Panc1 (cell line): Measurements from ENCODE around the gene ADARB2. TPM values are rescaled to one million over a fixed set of nuclear protein-coding genes. Genes with fewer than 3 reads are reported as not detected.

Source experiments
- ATAC-seq: fragments of 200-7000 bp; cut with Tn5 transposase; 2 replicates; pipeline ENCODE4 v1.9.1; 2020; ENCODE audit warnings: mild to moderate bottlenecking, moderate library complexity
- BruUV-seq: library from RNA; stranded (reverse); fragments of 400-500 nt; replicated peaks from 2 replicates; lab custom pipeline; 2021; lab: Mats Ljungman, UMichigan
- CTCF ChIA-PET: fragments of 300-600 bp; sonication (Branson Sonifier 250); formaldehyde crosslinking; loops from one replicate; lab custom pipeline; 2022; ENCODE audit warnings: antibody characterized with exemption; lab: Charles Lee
- POLR2A ChIA-PET: fragments of 300-600 bp; sonication (Branson Sonifier 250); formaldehyde crosslinking; loops from one replicate; lab custom pipeline; 2022; ENCODE audit warnings: antibody characterized with exemption; lab: Charles Lee
- DNase-seq: peaks from one replicate; pipeline ENCODE4 v3.0.0-alpha.2; 2010; ENCODE audit warnings: low read depth, low spot score
- H3K27ac ChIP-seq: 2 replicates; pipeline ENCODE4 v1.5.1; 2011; ENCODE audit warnings: mild to moderate bottlenecking, low read length, inconsistent platforms
- H3K27me3 ChIP-seq: fragments of 200-500 bp; sonication (Bioruptor generic); 2 replicates; pipeline ENCODE4 v1.6.0; 2014; ENCODE audit warnings: low read length, inconsistent platforms; ENCODE audit not compliant: control insufficient read depth, insufficient read depth
- H3K36me3 ChIP-seq: fragments of 200-500 bp; sonication (Bioruptor generic); 2 replicates; pipeline ENCODE4 v1.5.1; 2014; ENCODE audit warnings: inconsistent platforms, mild to moderate bottlenecking, low read length, moderate library complexity; ENCODE audit not compliant: control insufficient read depth, insufficient read depth
- H3K4me1 ChIP-seq: 2 replicates; pipeline ENCODE4 v1.5.1; 2011; ENCODE audit warnings: inconsistent platforms, mild to moderate bottlenecking, low read length, moderate library complexity; ENCODE audit not compliant: control insufficient read depth, insufficient read depth
- H3K4me3 ChIP-seq, 2 experiments: 2 replicates each; pipeline ENCODE4 v1.5.1; 2011 to 2012; ENCODE audit warnings: low read depth in 2 of 2, low read length in 2 of 2, mild to moderate bottlenecking in 2 of 2, inconsistent platforms in 1 of 2, moderate library complexity in 1 of 2
- H3K9me3 ChIP-seq: fragments of 200-500 bp; sonication (Bioruptor generic); 2 replicates; pipeline ENCODE4 v1.5.1; 2014; ENCODE audit warnings: low read depth, mild to moderate bottlenecking, inconsistent platforms, low read length, moderate library complexity; ENCODE audit not compliant: control insufficient read depth, insufficient read depth
- SIN3A ChIP-seq: IDR thresholded peaks from 2 replicates; pipeline ENCODE4 v1.6.1; 2012; ENCODE audit warnings: low read depth, mild to moderate bottlenecking, low read length, moderate library complexity, borderline replicate concordance; ENCODE audit not compliant: insufficient read depth
- TCF7L2 ChIP-seq: IDR thresholded peaks from 2 replicates; pipeline ENCODE4 v1.6.1; 2011; ENCODE audit warnings: mild to moderate bottlenecking, low read depth, low read length, inconsistent platforms
- in situ Hi-C: cut with HindIII; loops from 2 replicates; pipeline ENCODE4 v1.10.0; 2016; ENCODE audit warnings: low sequenced_read_pairs, low pct_unique_long_range_greater_than_20kb
- intact Hi-C: fragments of 100-400 bp; cut with micrococcal nuclease; formaldehyde crosslinking; loops from one replicate; pipeline ENCODE4 v1.10.0; 2022; ENCODE audit not compliant: unreplicated experiment
- total RNA-seq: library from RNA; stranded (reverse); gene quantifications from one replicate; pipeline ENCODE4 v1.2.1, GENCODE V29; 2021; ENCODE audit not compliant: unreplicated experiment
- TF ChIP-seq, protein P1 (sequence below), 2 experiments: IDR thresholded peaks; 2 replicates each; pipeline ENCODE4 v1.6.1; 2011 to 2012; ENCODE audit warnings: low read depth in 2 of 2, control low read depth in 1 of 2, low read length in 1 of 2, mild to moderate bottlenecking in 1 of 2, moderate library complexity in 1 of 2; ENCODE audit not compliant: insufficient read depth in 1 of 2
- TF ChIP-seq, protein P2 (sequence below): fragments of 450-650 bp; IDR thresholded peaks from 2 replicates; pipeline ENCODE4 v1.5.1; 2017; ENCODE audit warnings: mild to moderate bottlenecking

Gene ADARB2
- total RNA-seq, 1 experiment from 2014 or later, result 0.31 TPM

DNA sequence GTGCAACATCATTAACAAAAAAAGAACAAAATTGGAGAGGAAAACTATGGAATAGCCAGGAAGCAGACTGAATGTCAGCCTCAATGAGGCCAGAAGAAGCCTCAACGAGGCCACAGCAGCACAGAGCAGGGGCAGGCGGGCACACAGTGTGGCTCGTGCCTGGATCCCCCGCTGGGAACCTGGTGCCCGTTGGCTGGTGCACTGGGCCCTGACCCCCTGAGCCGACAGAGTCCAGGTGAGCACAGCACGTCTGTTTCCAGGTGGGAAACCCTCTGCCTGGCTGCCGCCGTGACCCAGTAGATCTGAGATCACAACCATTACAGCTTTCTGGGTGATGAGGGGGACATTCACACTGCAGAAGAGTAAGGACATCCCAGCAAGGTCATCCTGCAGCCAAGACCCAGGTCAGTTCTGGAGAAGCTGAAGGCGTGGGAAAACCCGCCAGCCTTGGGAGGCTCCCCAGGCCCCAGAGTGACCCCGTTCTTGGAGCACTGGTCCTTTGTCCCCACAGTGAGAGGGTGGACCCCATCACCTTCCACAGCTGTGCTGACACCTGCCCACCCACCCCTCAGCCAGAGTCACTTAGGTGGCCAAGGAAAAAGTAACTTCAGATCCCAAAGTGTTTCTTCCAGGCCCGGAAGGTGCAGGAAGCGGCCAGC lies 222.1 kb downstream of the ADARB2 start:
- no TSS peak for BruUV-seq
- no peak overlapping the region for H3K27ac ChIP-seq
- ChIA-PET POLR2A (no interaction called here), CTCF (no interaction called here)
- TF ChIP-seq, protein P1, sequence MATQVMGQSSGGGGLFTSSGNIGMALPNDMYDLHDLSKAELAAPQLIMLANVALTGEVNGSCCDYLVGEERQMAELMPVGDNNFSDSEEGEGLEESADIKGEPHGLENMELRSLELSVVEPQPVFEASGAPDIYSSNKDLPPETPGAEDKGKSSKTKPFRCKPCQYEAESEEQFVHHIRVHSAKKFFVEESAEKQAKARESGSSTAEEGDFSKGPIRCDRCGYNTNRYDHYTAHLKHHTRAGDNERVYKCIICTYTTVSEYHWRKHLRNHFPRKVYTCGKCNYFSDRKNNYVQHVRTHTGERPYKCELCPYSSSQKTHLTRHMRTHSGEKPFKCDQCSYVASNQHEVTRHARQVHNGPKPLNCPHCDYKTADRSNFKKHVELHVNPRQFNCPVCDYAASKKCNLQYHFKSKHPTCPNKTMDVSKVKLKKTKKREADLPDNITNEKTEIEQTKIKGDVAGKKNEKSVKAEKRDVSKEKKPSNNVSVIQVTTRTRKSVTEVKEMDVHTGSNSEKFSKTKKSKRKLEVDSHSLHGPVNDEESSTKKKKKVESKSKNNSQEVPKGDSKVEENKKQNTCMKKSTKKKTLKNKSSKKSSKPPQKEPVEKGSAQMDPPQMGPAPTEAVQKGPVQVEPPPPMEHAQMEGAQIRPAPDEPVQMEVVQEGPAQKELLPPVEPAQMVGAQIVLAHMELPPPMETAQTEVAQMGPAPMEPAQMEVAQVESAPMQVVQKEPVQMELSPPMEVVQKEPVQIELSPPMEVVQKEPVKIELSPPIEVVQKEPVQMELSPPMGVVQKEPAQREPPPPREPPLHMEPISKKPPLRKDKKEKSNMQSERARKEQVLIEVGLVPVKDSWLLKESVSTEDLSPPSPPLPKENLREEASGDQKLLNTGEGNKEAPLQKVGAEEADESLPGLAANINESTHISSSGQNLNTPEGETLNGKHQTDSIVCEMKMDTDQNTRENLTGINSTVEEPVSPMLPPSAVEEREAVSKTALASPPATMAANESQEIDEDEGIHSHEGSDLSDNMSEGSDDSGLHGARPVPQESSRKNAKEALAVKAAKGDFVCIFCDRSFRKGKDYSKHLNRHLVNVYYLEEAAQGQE (IDR thresholded peaks at IDR 0.05; ENCODE audit: insufficient read depth in 1 of 2, low read depth in 2 of 2, low read length in 1 of 2), result no peak
- TF ChIP-seq, protein P2, sequence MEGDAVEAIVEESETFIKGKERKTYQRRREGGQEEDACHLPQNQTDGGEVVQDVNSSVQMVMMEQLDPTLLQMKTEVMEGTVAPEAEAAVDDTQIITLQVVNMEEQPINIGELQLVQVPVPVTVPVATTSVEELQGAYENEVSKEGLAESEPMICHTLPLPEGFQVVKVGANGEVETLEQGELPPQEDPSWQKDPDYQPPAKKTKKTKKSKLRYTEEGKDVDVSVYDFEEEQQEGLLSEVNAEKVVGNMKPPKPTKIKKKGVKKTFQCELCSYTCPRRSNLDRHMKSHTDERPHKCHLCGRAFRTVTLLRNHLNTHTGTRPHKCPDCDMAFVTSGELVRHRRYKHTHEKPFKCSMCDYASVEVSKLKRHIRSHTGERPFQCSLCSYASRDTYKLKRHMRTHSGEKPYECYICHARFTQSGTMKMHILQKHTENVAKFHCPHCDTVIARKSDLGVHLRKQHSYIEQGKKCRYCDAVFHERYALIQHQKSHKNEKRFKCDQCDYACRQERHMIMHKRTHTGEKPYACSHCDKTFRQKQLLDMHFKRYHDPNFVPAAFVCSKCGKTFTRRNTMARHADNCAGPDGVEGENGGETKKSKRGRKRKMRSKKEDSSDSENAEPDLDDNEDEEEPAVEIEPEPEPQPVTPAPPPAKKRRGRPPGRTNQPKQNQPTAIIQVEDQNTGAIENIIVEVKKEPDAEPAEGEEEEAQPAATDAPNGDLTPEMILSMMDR, result no peak
- H3K4me1 ChIP-seq, result no peaks in the 10 kb centered on the region
- DNase-seq (no peak), ATAC-seq (no peak)
- no peaks in the 10 kb centered on the region for H3K9me3 ChIP-seq
- no peak overlapping the region for H3K4me3 ChIP-seq
- in situ Hi-C loops, result no loop called here
- intact Hi-C loops, result no loop called here
- no peaks in the 10 kb centered on the region for H3K36me3 ChIP-seq
- H3K27me3 ChIP-seq, result peaks cover 2% of the 10 kb centered on the region; the same call in 1 of the 2 replicates

DNA sequence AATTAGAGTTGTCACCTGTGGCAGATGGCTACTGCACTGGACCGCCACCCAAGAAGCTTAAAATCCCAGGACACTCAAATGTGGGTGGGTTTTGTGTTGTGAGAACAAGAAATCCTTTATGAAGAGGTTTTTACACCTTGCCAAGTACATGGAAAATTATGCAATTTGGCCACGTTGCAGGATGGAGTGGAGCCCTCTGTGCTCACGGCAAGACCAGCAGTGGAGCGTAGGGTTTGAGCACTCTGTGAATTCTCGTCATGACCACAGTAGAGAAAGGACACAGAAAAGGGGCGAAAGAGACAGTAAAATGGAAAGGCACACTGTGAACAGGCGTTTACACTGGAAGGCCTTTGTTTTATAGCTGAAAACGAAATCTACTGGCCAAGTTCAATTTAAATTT lies 222.6 kb downstream of the ADARB2 start:
- intact Hi-C loops, result no loop called here
- no peak overlapping the region for H3K4me3 ChIP-seq
- in situ Hi-C loops, result no loop called here
- no peaks in the 10 kb centered on the region for H3K9me3 ChIP-seq
- CTCF ChIA-PET, result no interaction called here
- H3K27ac ChIP-seq, result no peak overlapping the region
- BruUV-seq, result no TSS peak
- no peaks in the 10 kb centered on the region for H3K36me3 ChIP-seq
- ATAC-seq (no peak), DNase-seq (no peak)
- POLR2A ChIA-PET, result no interaction called here
- H3K4me1 ChIP-seq, result no peaks in the 10 kb centered on the region
- peaks cover 2% of the 10 kb centered on the region; the same call in 1 of the 2 replicates for H3K27me3 ChIP-seq
- no peak for TF ChIP-seq SIN3A
- TF ChIP-seq, protein P1 (IDR thresholded peaks at IDR 0.05; ENCODE audit: insufficient read depth in 1 of 2, low read depth in 2 of 2, low read length in 1 of 2), result no peak
- no peak for TF ChIP-seq TCF7L2
